CD8-positive, alpha-beta memory T cell (primary cell): ENCODE results near the gene CDC42EP5. TPM values are rescaled to one million over a fixed set of nuclear protein-coding genes. Genes with fewer than 3 reads are reported as not detected.
A peak's percentile ranks its signal among the peaks of the same experiment; 100 is the strongest.
"Not testable (repeated sequence)": the region's sequence is repeated elsewhere in the genome, so short reads cannot be mapped to it uniquely, and the experiment has no call there.

Experiments used
- CTCF ChIA-PET: fragments of 350-600 bp; sonication (Branson Sonifier 250); formaldehyde crosslinking; loops from one replicate; lab custom pipeline; 2021; ENCODE audit warnings: antibody characterized with exemption; lab: Charles Lee
- POLR2A ChIA-PET: fragments of 350-600 bp; sonication (Branson Sonifier 250); formaldehyde crosslinking; loops from one replicate; lab custom pipeline; 2021; ENCODE audit warnings: antibody characterized with exemption; lab: Charles Lee
- DNase-seq, 5 donors: peaks; one replicate each; pipeline versions ENCODE4 v3.0.0 to v3.0.0-alpha.2; 2020 to 2022; ENCODE audit warnings: mixed read lengths in 1 of 5
- H3K27ac ChIP-seq: one replicate; pipeline ENCODE4 v1.7.0; 2013; ENCODE audit warnings: low read depth, mild to moderate bottlenecking, low read length, moderate library complexity
- H3K27me3 ChIP-seq: 2 replicates; pipeline ENCODE4 v1.7.0; 2013; ENCODE audit warnings: low read length, mild to moderate bottlenecking; ENCODE audit not compliant: insufficient read depth, poor library complexity, severe bottlenecking
- H3K36me3 ChIP-seq: 2 replicates; pipeline ENCODE4 v1.7.0; 2013; ENCODE audit warnings: mild to moderate bottlenecking, low read length, moderate library complexity; ENCODE audit not compliant: insufficient read depth
- H3K4me1 ChIP-seq: 2 replicates; pipeline ENCODE4 v1.7.0; 2013; ENCODE audit warnings: mild to moderate bottlenecking, low read length, moderate library complexity; ENCODE audit not compliant: insufficient read depth
- H3K4me3 ChIP-seq: 2 replicates; pipeline ENCODE4 v1.7.0; 2013; ENCODE audit warnings: mild to moderate bottlenecking, low read length
- H3K9me3 ChIP-seq: 2 replicates; pipeline ENCODE4 v1.7.0; 2013; ENCODE audit warnings: mild to moderate bottlenecking, low read length
- H3K27ac Mint-ChIP-seq, 8 donors: one replicate each; pipeline ENCODE4 v1.8.0; 2020 to 2021; ENCODE audit warnings: mixed read lengths in 8 of 8, mild to moderate bottlenecking in 6 of 8, inconsistent platforms in 3 of 8, moderate library complexity in 3 of 8
- H3K27me3 Mint-ChIP-seq, 2 donors: one replicate each; pipeline ENCODE4 v1.8.0; 2020 to 2021; ENCODE audit warnings: mixed read lengths in 2 of 2, mild to moderate bottlenecking in 1 of 2, moderate library complexity in 1 of 2
- H3K36me3 Mint-ChIP-seq, 3 donors: one replicate each; pipeline ENCODE4 v1.8.0; 2020 to 2021; ENCODE audit warnings: mixed read lengths in 3 of 3, inconsistent platforms in 1 of 3, mild to moderate bottlenecking in 1 of 3
- H3K4me1 Mint-ChIP-seq, 3 donors: one replicate each; pipeline ENCODE4 v1.8.0; 2020 to 2021; ENCODE audit warnings: mixed read lengths in 3 of 3, inconsistent platforms in 1 of 3, mild to moderate bottlenecking in 1 of 3
- H3K4me3 Mint-ChIP-seq, 7 donors: one replicate each; pipeline ENCODE4 v1.8.0; 2020 to 2021; ENCODE audit warnings: mixed read lengths in 7 of 7, mild to moderate bottlenecking in 6 of 7, moderate library complexity in 4 of 7, inconsistent platforms in 2 of 7
- H3K9me3 Mint-ChIP-seq, 5 donors: one replicate each; pipeline ENCODE4 v1.8.0; 2020 to 2022; ENCODE audit warnings: mixed read lengths in 5 of 5, mild to moderate bottlenecking in 3 of 5, moderate library complexity in 2 of 5, inconsistent platforms in 1 of 5
- polyA plus RNA-seq: library from polyadenylated mRNA; unstranded; fragments of 300-500 nt; fragmentation: Illumina TruSeq; gene quantifications from one replicate; pipeline ENCODE4 v1.2.3, GENCODE V29; 2021
- total RNA-seq, 2 experiments: library from RNA; stranded (reverse); gene quantifications; one replicate each; pipeline ENCODE4 v1.2.3, GENCODE V29; 2021

Gene CDC42EP5, protein sequence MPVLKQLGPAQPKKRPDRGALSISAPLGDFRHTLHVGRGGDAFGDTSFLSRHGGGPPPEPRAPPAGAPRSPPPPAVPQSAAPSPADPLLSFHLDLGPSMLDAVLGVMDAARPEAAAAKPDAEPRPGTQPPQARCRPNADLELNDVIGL
- total RNA-seq (1 to 10 TPM in 1 of 2 experiments, under 1 TPM in 1; 0.44 to 1.1 TPM), polyA plus RNA-seq (not detected)

DNA sequence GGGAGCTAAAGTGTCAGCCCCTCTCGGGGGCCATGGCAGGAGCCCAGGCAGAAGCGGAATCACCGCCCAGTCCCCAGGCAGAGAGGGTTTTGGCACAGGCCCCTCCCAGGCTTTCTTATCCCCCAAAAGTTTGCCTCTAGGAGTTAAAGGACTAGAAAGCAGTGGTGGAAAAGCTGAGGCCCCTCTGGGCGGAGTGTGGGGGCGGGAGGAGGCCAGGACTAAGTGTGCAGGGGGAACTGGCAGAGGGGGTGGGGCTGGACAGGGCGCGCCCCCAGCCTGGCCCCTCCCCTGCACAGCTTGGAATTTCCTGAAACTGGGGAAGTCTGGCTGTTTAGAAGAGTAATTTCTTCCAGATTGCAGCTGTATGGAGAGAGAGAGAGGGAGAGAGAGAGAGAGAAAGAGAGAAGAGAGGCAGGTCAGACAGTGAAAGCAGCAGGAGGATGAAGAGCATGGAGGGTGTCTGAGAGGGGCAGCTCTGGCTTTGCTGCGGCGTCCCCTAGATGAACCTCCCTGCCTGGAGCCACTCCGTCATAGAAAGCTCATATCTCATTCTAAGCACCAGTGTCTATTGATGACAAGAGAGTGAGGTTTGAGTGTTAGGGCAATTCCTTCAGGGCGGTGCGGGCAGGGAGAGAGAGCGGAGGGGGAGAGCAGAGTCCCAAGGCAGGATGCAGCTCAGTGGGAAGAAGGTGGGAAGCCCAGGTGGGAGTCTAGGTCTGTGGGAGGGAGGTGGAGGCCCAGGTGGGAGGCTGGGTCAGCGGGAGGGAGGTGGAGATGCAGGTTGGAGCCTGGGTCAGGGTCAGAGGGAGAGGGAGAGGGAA is at the start of gene CDC42EP5:
Gene CDC42EP5 (minus strand): TSS at position 226 of the 821 bp plus-strand sequence. CDS start 7,749 bp downstream, outside the sequence.
- Mint-ChIP-seq H3K27ac (peak within 1 kb of the TSS in 1 of 8 donors; percentile 34), H3K4me3 (no peak within 1 kb of the TSS), H3K4me1 (peaks cover 6 to 10% (median 7%) of the 10 kb centered on the region in 3 donors), H3K27me3 (peaks cover 20 to 49% of the 10 kb centered on the region in 2 donors), H3K36me3 (no peaks in the 10 kb centered on the region), H3K9me3 (no peaks in the 10 kb centered on the region)
- no peak within 1 kb of the TSS for H3K27ac ChIP-seq
- peaks cover 9% of the 10 kb centered on the region for H3K27me3 ChIP-seq
- DNase-seq = no peak
- ChIA-PET CTCF (interaction anchor here (0.6 to 0.8 kb wide), 4 partner anchors 11 to 557 kb away, joined by 3 read pairs; no protein-coding TSS in a partner anchor), POLR2A (no interaction called here)
- H3K36me3 ChIP-seq = no peaks in the 10 kb centered on the region
- no peak within 1 kb of the TSS for H3K4me3 ChIP-seq
- peaks cover 6% of the 10 kb centered on the region for H3K4me1 ChIP-seq
- H3K9me3 ChIP-seq = no peaks in the 10 kb centered on the region

DNA sequence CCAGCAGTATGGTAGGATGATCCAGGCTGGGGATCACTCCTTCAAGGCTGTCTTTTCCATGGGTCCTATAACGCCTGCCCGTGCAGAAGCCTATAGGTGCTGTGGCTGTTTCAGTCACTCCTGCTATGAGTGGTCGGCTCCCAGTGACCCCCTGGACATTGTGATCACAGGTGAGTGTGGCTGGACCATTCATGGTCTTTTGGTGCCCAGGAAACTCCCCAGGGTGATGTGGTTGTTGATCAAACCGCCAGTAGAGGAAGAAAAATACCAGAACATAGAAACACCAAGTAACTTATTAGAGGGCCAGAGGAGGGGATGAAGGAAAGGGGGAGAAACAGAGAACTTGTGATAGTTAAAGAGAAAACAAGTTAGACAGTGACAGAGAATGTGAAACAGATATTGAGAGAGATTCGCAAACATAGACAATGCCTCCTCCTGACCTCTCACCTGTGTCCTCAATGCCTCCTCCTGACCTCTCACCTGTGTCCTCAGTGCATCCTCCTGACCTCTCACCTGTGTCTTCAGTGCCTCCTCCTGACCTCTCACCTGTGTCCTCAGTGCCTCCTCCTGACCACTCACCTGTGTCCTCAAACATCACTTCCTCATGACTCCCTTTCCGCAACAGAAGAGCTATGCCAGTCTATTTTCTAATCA is 48.9 kb upstream of the CDC42EP5 start:
- ChIA-PET CTCF (no interaction called here), POLR2A (no interaction called here)
- no peak for DNase-seq
- Mint-ChIP-seq H3K4me1 (peaks cover 26 to 35% (median 31%) of the 10 kb centered on the region in 3 donors), H3K9me3 (peaks cover 0 to 5% (median 0%) of the 10 kb centered on the region in 5 donors), H3K27ac (no peak overlapping the region), H3K36me3 (no peaks in the 10 kb centered on the region), H3K27me3 (peaks cover 11 to 59% of the 10 kb centered on the region in 2 donors), H3K4me3 (peak overlapping the region in 2 of 7 donors; percentile 27 to 38)
- no peaks in the 10 kb centered on the region for H3K36me3 ChIP-seq
- no peaks in the 10 kb centered on the region for H3K9me3 ChIP-seq
- no peaks in the 10 kb centered on the region for H3K27me3 ChIP-seq
- no peak overlapping the region for H3K4me3 ChIP-seq
- no peak overlapping the region for H3K27ac ChIP-seq
- H3K4me1 ChIP-seq = peaks cover 23% of the 10 kb centered on the region

DNA sequence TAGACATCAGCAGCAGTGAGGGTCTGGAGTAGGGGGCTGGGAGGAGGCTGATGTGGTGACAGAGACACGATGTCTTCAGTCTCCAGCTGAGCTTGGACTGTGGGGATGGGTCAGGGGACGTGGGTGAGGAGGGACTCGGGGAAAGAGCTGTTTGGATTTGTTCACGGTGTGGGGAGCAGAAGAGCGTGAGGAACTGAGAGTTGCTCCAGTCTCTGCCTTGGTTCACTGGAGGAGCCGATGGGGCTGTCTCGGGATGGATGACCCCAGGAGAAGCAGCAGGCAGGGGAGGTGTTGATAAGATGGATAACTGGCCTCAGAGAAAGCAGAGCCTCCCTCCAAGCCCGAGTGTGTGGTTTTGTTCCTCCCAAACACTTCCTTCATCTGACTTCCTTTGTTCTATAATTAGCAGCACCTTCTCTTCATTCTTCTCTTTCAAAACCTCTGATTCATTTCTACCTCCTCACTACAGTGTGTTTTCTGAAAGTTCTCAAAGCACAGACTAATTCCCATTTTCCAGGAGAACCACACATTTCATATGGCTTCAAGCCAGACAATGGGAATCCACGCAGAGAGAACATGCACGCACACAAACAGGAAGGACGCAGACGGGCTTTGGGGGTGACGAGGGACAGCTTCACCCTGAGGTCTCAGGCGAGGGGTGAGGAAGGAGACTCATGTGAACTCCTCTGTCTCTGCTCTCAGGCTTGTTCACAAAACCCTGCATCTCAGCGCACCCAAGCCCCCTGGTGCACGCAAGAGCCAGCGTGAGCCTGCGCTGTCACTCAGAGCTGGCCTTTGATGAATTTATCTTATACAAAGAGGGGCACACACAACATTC is 48.1 kb upstream of the CDC42EP5 start:
- Histone ChIP-seq H3K27me3 (no peaks in the 10 kb centered on the region), H3K4me3 (peak overlapping the region; percentile 14), H3K27ac (no peak overlapping the region), H3K9me3 (no peaks in the 10 kb centered on the region), H3K4me1 (peaks cover 23% of the 10 kb centered on the region), H3K36me3 (no peaks in the 10 kb centered on the region)
- peaks cover 0 to 5% (median under 1%) of the 10 kb centered on the region in 5 donors for H3K9me3 Mint-ChIP-seq
- ChIA-PET CTCF (no interaction called here), POLR2A (no interaction called here)
- peaks cover 11 to 61% of the 10 kb centered on the region in 2 donors for H3K27me3 Mint-ChIP-seq
- H3K36me3 Mint-ChIP-seq = no peaks in the 10 kb centered on the region
- H3K27ac Mint-ChIP-seq = peak overlapping the region in 1 of 8 donors; percentile 11
- H3K4me3 Mint-ChIP-seq = peak overlapping the region in 5 of 7 donors; percentile 3 to 87 (median 33)
- H3K4me1 Mint-ChIP-seq = peaks cover 26 to 35% (median 31%) of the 10 kb centered on the region in 3 donors
- DNase-seq = no peak

DNA sequence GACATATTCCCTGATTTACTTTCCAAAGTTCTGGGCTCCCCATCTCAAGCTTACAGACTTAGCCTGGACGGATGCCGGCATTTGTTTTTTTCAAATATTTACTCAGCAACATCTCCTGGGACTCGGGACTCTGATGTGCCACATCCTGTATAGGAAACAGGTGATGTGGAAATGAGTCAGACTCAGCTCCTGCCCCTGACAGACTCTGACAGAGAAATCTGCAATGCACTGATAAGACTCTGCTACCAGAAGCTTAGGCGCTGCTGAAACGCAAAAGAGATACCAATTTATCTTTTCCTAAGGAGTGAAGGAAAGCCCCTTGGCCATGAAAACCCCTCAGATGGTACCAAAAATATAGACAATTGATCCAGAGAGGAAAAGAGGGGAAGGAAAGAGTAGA is 45.7 kb upstream of the CDC42EP5 start:
- peaks cover 23% of the 10 kb centered on the region for H3K4me1 ChIP-seq
- peak overlapping the region in 1 of 7 donors; percentile 7 for H3K4me3 Mint-ChIP-seq
- H3K9me3 Mint-ChIP-seq = peaks cover 0 to 9% (median 3%) of the 10 kb centered on the region in 5 donors
- H3K27me3 Mint-ChIP-seq = peaks cover 17 to 59% of the 10 kb centered on the region in 2 donors
- DNase-seq = no peak
- no peaks in the 10 kb centered on the region for H3K36me3 Mint-ChIP-seq
- H3K27ac Mint-ChIP-seq = no peak overlapping the region
- no peak overlapping the region for H3K4me3 ChIP-seq
- peaks cover 26 to 35% (median 31%) of the 10 kb centered on the region in 3 donors for H3K4me1 Mint-ChIP-seq
- CTCF ChIA-PET = no interaction called here
- H3K9me3 ChIP-seq = no peaks in the 10 kb centered on the region
- POLR2A ChIA-PET = no interaction called here
- H3K36me3 ChIP-seq = no peaks in the 10 kb centered on the region
- H3K27me3 ChIP-seq = no peaks in the 10 kb centered on the region
- H3K27ac ChIP-seq = no peak overlapping the region

DNA sequence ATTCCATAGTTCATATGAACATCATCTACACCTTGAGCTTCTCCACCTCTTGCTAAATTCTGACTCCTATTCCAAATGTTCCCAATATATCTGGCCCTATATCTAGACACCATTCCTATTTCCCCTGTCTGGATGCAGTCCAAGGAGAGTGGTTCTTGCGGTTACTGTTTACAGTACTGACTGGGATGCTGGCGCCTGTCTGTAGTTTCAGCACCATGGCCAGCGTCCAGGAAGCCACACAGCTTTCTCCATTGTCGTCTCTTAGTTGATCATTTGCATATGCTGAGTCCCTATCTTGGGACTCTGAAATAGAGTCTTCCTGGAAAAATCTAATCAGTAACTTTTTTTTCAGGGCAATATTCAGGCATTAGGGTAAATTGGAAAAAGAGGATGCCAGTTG is 44.4 kb upstream of the CDC42EP5 start:
- no peak overlapping the region for H3K4me3 Mint-ChIP-seq
- H3K36me3 Mint-ChIP-seq = no peaks in the 10 kb centered on the region
- POLR2A ChIA-PET = no interaction called here
- no peak overlapping the region for H3K27ac ChIP-seq
- H3K9me3 ChIP-seq = no peaks in the 10 kb centered on the region
- H3K27me3 Mint-ChIP-seq = peaks cover 21 to 59% of the 10 kb centered on the region in 2 donors
- H3K9me3 Mint-ChIP-seq = peaks cover 0 to 9% (median 3%) of the 10 kb centered on the region in 5 donors
- no peak overlapping the region for H3K27ac Mint-ChIP-seq
- H3K36me3 ChIP-seq = no peaks in the 10 kb centered on the region
- H3K4me1 Mint-ChIP-seq = peaks cover 16 to 30% (median 26%) of the 10 kb centered on the region in 3 donors
- H3K4me3 ChIP-seq = no peak overlapping the region
- CTCF ChIA-PET = no interaction called here
- peak; percentile 14 to 59 (median 30) for DNase-seq
- peaks cover 17% of the 10 kb centered on the region for H3K4me1 ChIP-seq
- no peaks in the 10 kb centered on the region for H3K27me3 ChIP-seq

DNA sequence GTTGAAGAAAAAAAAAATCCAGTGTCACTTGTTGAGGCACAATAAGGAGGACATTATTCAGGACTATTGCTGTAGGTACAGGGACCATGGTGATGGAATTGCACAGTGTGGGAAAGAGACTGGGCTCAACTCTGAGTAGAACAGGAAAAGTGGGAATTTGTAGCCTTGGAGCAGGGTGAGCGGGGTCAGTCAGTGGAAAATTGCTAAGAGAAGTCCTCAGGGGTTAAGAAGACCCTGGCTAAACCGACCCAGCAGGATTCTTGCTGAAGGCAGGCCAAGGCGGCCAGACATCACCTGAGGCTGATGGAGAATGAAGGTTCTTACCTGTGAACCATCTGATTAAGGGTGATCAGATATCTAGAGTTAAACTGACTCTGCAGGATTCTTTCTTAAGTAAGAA is 42.1 kb upstream of the CDC42EP5 start:
- Histone ChIP-seq H3K27ac (no peak overlapping the region), H3K9me3 (no peaks in the 10 kb centered on the region), H3K4me1 (peaks cover 4% of the 10 kb centered on the region), H3K27me3 (no peaks in the 10 kb centered on the region), H3K36me3 (no peaks in the 10 kb centered on the region), H3K4me3 (no peak overlapping the region)
- peaks cover 0 to 9% (median 3%) of the 10 kb centered on the region in 5 donors for H3K9me3 Mint-ChIP-seq
- no peak overlapping the region for H3K4me3 Mint-ChIP-seq
- DNase-seq = no peak
- ChIA-PET CTCF (no interaction called here), POLR2A (no interaction called here)
- H3K27me3 Mint-ChIP-seq = peaks cover 18 to 42% of the 10 kb centered on the region in 2 donors
- H3K4me1 Mint-ChIP-seq = peaks cover 4 to 11% (median 6%) of the 10 kb centered on the region in 3 donors
- H3K27ac Mint-ChIP-seq = no peak overlapping the region
- no peaks in the 10 kb centered on the region for H3K36me3 Mint-ChIP-seq

DNA sequence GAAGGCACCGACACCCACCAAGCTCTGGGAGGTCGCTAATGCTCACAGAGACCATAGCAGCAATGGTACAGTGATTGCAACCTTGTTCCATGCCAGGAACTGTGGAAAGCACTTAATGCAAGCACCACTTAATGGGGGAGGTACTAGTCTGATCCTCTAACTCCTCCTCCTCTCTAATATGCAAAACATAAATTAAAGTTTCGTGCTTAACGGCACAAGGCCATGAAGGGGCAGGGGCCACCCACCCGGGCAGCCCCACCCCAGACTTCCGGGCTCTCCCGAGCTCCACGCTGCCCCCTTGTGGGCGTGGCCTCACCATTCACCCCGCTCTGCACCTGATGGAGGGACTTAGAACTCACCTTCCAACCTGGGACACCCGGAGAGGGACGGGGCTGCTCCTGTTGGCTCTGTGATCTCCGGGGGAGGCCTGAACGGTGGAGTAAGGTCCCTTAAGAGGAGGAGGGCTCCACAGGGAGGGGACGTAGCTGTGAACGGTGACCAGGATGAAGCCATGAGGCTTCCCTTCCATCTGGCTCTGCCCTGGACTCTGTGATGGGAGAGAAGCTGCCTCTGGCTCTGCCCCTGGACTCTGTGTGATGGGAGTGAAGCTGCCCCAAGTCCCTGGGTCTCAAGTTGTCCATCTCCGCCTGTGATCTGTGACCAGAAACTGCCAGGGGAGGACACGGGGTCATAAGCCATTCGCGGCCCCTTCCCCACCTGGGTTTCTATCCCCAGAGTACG is 36.3 kb upstream of the CDC42EP5 start:
- H3K36me3 Mint-ChIP-seq, H3K4me3 Mint-ChIP-seq, POLR2A ChIA-PET, H3K9me3 ChIP-seq, H3K36me3 ChIP-seq, H3K9me3 Mint-ChIP-seq, H3K27ac ChIP-seq, H3K27ac Mint-ChIP-seq, H3K27me3 ChIP-seq, CTCF ChIA-PET, H3K4me3 ChIP-seq: not testable (repeated sequence)
- Mint-ChIP-seq H3K4me1 (peaks cover 23 to 30% (median 25%) of the 10 kb centered on the region in 3 donors), H3K27me3 (peaks cover 9 to 21% of the 10 kb centered on the region in 2 donors)
- peak in 1 of 5 donors; percentile 9 for DNase-seq
- H3K4me1 ChIP-seq = peaks cover 15% of the 10 kb centered on the region
